ENCODE results near the gene COL11A2. TPM values are rescaled to one million over a fixed set of nuclear protein-coding genes. Genes with fewer than 3 reads are reported as not detected.

Gene COL11A2
- total RNA-seq, 1 experiment from 2014 or later, result 7.6 TPM

DNA sequence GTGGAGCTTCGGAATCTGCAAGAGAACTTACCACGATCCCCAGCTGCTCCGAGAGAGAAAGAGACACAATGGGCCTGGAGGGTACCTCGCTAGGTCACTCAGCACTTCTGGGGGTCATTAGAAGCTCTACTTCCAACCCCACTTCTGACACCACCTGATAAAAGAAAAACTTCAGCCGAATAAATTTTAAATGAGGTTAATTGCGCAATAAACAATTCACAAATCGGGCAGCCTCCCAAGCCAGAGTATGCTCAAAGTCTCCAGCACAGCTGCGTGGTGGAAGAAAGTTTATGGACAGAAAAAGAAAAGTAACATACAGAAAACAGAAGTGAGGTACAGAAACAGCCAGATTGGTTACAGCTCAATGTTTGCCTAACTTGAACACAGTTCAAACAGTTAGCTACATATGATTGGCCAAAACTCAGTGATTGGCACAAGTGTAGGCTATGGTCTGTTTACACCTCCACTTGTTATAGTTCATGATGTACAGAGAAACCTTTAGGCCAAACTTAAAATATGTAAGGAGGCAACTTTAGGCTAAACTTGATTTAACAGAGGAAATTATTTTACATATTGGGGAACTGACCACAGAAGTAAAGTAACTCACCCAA is 52.6 kb downstream of the COL11A2 start:
- no peak overlapping the region for H3K4me3 ChIP-seq (replicated peaks in 1 of 2; ENCODE audit: low read depth in 1 of 2, low read length in 2 of 2)
- no peaks in the 10 kb centered on the region for H3K36me3 ChIP-seq (ENCODE audit: control insufficient read depth in 1 of 2, insufficient read depth in 2 of 2, low read length in 2 of 2)
- H4K20me1 ChIP-seq (ENCODE audit: insufficient read depth), result no peaks in the 10 kb centered on the region
- no peak for TF ChIP-seq YY1 (IDR thresholded peaks at IDR 0.05; ENCODE audit: extremely low read depth, insufficient replicate concordance, low read depth, low read length)
- TF ChIP-seq CEBPB (IDR thresholded peaks at IDR 0.05; ENCODE audit: low read depth), result peak; percentile 31; the same call in 1 of the 2 replicates
- no peak overlapping the region for H3K4me2 ChIP-seq (ENCODE audit: low read length)
- H3K79me2 ChIP-seq (ENCODE audit: insufficient read depth, low read length), result no peaks in the 10 kb centered on the region
- intact Hi-C loops (cut with micrococcal nuclease), result no loop called here
- H3K27ac ChIP-seq (ENCODE audit: low read depth, low read length), result no peak overlapping the region
- ChIA-PET RAD21 (ENCODE audit: low non-redundant PET in 1 of 2, low total read pairs in 2 of 2, uncharacterized antibody in 2 of 2, unreplicated experiment in 2 of 2) (no interaction called here), POLR2A (no interaction called here), CTCF (no interaction called here)
- no peak for DNase-seq (ENCODE audit: low read depth, low spot score)
- H3K27me3 ChIP-seq (ENCODE audit: insufficient read depth, low read length), result no peaks in the 10 kb centered on the region
- H3K9me3 ChIP-seq (ENCODE audit: control insufficient read depth in 1 of 2, insufficient read depth in 1 of 2, low read depth in 1 of 2, low read length in 2 of 2), result no peaks in the 10 kb centered on the region
- ATAC-seq, result no peak
- H2AFZ ChIP-seq (ENCODE audit: low read depth, low read length, poor library complexity, severe bottlenecking), result no peak overlapping the region
- no peaks in the 10 kb centered on the region for H3K4me1 ChIP-seq (ENCODE audit: control insufficient read depth in 1 of 2, insufficient read depth in 2 of 2, low read length in 2 of 2)
- no TSS peak for BruUV-seq (replicated peaks)
- no peak overlapping the region for H3K9ac ChIP-seq (ENCODE audit: low read length)
- no peaks in the 10 kb centered on the region for H3K9me2 ChIP-seq (ENCODE audit: insufficient read depth)

DNA sequence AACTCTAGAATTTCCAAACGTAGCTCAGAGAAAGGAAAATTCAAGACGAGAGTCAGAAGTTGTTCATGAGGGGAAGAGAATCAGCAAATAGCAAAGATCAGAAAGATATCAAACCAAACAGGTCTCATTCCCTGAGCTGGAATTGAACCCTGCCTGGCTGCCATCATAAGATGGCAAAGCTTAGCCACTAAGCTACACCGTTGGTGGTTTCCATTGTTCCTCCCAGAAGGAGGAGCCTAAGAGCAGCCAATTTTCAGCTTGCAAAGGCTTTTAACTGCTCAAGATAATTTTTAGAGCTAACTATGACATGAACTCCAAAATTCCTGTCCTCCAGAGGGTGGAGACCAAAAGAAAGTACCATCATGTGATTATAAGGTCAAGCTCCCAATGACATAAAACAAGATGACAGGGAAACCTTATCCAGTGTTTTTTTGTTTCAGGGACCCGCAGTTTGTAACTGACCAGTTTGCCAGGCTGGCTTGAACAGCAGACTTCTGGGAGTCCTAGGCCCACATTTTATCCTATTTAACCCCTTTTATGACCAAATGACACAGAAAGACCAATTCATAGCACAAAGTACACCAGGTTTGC is 55.9 kb downstream of the COL11A2 start:
- ChIA-PET RAD21 (ENCODE audit: low non-redundant PET in 1 of 2, low total read pairs in 2 of 2, uncharacterized antibody in 2 of 2, unreplicated experiment in 2 of 2) (no interaction called here), CTCF (interaction anchor here (0.7 to 2.7 kb wide), 5 partner anchors 10 to 152 kb away, joined by 3 to 13 read pairs (median 5); no protein-coding TSS in a partner anchor), POLR2A (interaction anchor here (1.0 kb wide), 1 partner anchor 10 kb away, joined by 3 read pairs; no protein-coding TSS in a partner anchor)
- TF ChIP-seq ELF1 (IDR thresholded peaks at IDR 0.05; ENCODE audit: borderline replicate concordance, low read depth) (no peak), POLR2AphosphoS5 (IDR thresholded peaks at IDR 0.05; ENCODE audit: low read depth, low read length) (no peak), EGR1 (IDR thresholded peaks at IDR 0.05; ENCODE audit: low read depth) (no peak), TCF7L2 (IDR thresholded peaks at IDR 0.05; ENCODE audit: borderline replicate concordance, extremely low read depth, insufficient read depth, insufficient read length) (no peak), RAD21 (IDR thresholded peaks at IDR 0.05; ENCODE audit: low read depth) (no peak), ZFX (IDR thresholded peaks at IDR 0.05) (no peak), SIN3A (IDR thresholded peaks at IDR 0.05; ENCODE audit: low read depth) (no peak), SRF (IDR thresholded peaks at IDR 0.05; ENCODE audit: low read depth) (no peak)
- TF ChIP-seq, protein P1, sequence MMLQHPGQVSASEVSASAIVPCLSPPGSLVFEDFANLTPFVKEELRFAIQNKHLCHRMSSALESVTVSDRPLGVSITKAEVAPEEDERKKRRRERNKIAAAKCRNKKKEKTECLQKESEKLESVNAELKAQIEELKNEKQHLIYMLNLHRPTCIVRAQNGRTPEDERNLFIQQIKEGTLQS (IDR thresholded peaks at IDR 0.05), result no peak
- TF ChIP-seq, protein P2, sequence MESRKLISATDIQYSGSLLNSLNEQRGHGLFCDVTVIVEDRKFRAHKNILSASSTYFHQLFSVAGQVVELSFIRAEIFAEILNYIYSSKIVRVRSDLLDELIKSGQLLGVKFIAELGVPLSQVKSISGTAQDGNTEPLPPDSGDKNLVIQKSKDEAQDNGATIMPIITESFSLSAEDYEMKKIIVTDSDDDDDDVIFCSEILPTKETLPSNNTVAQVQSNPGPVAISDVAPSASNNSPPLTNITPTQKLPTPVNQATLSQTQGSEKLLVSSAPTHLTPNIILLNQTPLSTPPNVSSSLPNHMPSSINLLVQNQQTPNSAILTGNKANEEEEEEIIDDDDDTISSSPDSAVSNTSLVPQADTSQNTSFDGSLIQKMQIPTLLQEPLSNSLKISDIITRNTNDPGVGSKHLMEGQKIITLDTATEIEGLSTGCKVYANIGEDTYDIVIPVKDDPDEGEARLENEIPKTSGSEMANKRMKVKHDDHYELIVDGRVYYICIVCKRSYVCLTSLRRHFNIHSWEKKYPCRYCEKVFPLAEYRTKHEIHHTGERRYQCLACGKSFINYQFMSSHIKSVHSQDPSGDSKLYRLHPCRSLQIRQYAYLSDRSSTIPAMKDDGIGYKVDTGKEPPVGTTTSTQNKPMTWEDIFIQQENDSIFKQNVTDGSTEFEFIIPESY (IDR thresholded peaks at IDR 0.05; ENCODE audit: extremely low read depth, insufficient replicate concordance, low read length), result no peak
- Histone ChIP-seq H3K4me3 (replicated peaks in 1 of 2; ENCODE audit: low read depth in 1 of 2, low read length in 2 of 2) (no peak overlapping the region), H3K9ac (ENCODE audit: low read length) (no peak overlapping the region), H4K20me1 (ENCODE audit: insufficient read depth) (no peaks in the 10 kb centered on the region), H3K27ac (ENCODE audit: low read depth, low read length) (no peak overlapping the region), H3K4me2 (ENCODE audit: low read length) (no peak overlapping the region), H3K4me1 (ENCODE audit: control insufficient read depth in 1 of 2, insufficient read depth in 2 of 2, low read length in 2 of 2) (no peaks in the 10 kb centered on the region), H3K79me2 (ENCODE audit: insufficient read depth, low read length) (no peaks in the 10 kb centered on the region), H3K36me3 (ENCODE audit: control insufficient read depth in 1 of 2, insufficient read depth in 2 of 2, low read length in 2 of 2) (no peaks in the 10 kb centered on the region), H3K9me3 (ENCODE audit: control insufficient read depth in 1 of 2, insufficient read depth in 1 of 2, low read depth in 1 of 2, low read length in 2 of 2) (no peaks in the 10 kb centered on the region), H2AFZ (ENCODE audit: low read depth, low read length, poor library complexity, severe bottlenecking) (no peak overlapping the region), H3K9me2 (ENCODE audit: insufficient read depth) (no peaks in the 10 kb centered on the region), H3K27me3 (ENCODE audit: insufficient read depth, low read length) (no peaks in the 10 kb centered on the region)
- no peak for DNase-seq (ENCODE audit: low read depth, low spot score)
- no peak for ATAC-seq
- intact Hi-C loops (cut with micrococcal nuclease), result no loop called here
- BruUV-seq (replicated peaks), result no TSS peak
